HUDEP-2 (cell line): ENCODE data around the gene PREX1.

Experiments used
- DNase-seq, 76 experiments: peaks; one replicate each; lab custom pipeline; 2025; ENCODE audit not compliant: unreplicated experiment in 76 of 76; lab: John Stamatoyannopoulos, UW

PREX1 gene

GRCh38 chr20:48722737-48723191 lies 105.0 kb downstream of the PREX1 start:
- no peak for DNase-seq

GRCh38 chr20:48722002-48722731 lies 105.6 kb downstream of the PREX1 start:
- DNase-seq: no peak

- no peak for DNase-seq
These were observed 106.3 kb downstream of the PREX1 start for GRCh38 chr20:48721324-48722001.

GRCh38 chr20:48720256-48720985 lies 107.4 kb downstream of the PREX1 start:
- DNase-seq: no peak

GRCh38 chr20:48719598-48720255 lies 108.1 kb downstream of the PREX1 start:
- no peak for DNase-seq

GRCh38 chr20:48718786-48719578 lies 108.8 kb downstream of the PREX1 start:
- no peak for DNase-seq

GRCh38 chr20:48717680-48718223 lies 110.0 kb downstream of the PREX1 start:
- no peak for DNase-seq

GRCh38 chr20:48717095-48717672 lies 110.6 kb downstream of the PREX1 start:
- no peak for DNase-seq

- no peak for DNase-seq
These were observed 111.3 kb downstream of the PREX1 start for GRCh38 chr20:48716541-48716940.

GRCh38 chr20:48716086-48716485 lies 111.7 kb downstream of the PREX1 start:
- DNase-seq: no peak

- DNase-seq: no peak
These were observed 113.0 kb downstream of the PREX1 start for GRCh38 chr20:48714764-48715163.

- no peak for DNase-seq
These were observed 115.9 kb downstream of the PREX1 start for GRCh38 chr20:48711696-48712464.

GRCh38 chr20:48711044-48711428 lies 116.8 kb downstream of the PREX1 start:
- no peak for DNase-seq

- DNase-seq: no peak
These were observed 117.3 kb downstream of the PREX1 start for GRCh38 chr20:48710341-48711043.

- DNase-seq: no peak
These were observed 118.1 kb downstream of the PREX1 start for GRCh38 chr20:48709744-48710143.

GRCh38 chr20:48709058-48709691 lies 118.6 kb downstream of the PREX1 start:
- DNase-seq: peak in 73 of 76 experiments; percentile 21 to 80 (median 54)

- DNase-seq: peak in 9 of 76 experiments; percentile 25 to 57 (median 47)
These were observed 119.2 kb downstream of the PREX1 start for GRCh38 chr20:48708630-48709029.

- no peak for DNase-seq
These were observed 119.7 kb downstream of the PREX1 start for GRCh38 chr20:48708116-48708515.
